Fibroblast of lung (primary cell): ENCODE measurements around the gene SPRR1A.

Experiments
- EZH2 ChIP-seq: IDR thresholded peaks from 2 replicates; pipeline ENCODE4 v1.5.1; 2012; ENCODE audit warnings: low read length, control low read depth, mild to moderate bottlenecking; ENCODE audit errors: missing control alignments
- TF ChIP-seq, protein P1 (sequence below), 2 donors: IDR thresholded peaks in 1 of 2; conservative IDR thresholded peaks in 1 of 2; 1 replicate in 1 of 2; 2 replicates in 1 of 2; pipeline ENCODE4 v1.5.1; 2011 to 2012; ENCODE audit warnings: low read length in 2 of 2, control low read depth in 1 of 2, inconsistent platforms in 1 of 2, low read depth in 1 of 2, mild to moderate bottlenecking in 1 of 2

GRCh38 chr1:153032677-153033308, 48.9 kb downstream of the SPRR1A start:
- TF ChIP-seq, protein P1, sequence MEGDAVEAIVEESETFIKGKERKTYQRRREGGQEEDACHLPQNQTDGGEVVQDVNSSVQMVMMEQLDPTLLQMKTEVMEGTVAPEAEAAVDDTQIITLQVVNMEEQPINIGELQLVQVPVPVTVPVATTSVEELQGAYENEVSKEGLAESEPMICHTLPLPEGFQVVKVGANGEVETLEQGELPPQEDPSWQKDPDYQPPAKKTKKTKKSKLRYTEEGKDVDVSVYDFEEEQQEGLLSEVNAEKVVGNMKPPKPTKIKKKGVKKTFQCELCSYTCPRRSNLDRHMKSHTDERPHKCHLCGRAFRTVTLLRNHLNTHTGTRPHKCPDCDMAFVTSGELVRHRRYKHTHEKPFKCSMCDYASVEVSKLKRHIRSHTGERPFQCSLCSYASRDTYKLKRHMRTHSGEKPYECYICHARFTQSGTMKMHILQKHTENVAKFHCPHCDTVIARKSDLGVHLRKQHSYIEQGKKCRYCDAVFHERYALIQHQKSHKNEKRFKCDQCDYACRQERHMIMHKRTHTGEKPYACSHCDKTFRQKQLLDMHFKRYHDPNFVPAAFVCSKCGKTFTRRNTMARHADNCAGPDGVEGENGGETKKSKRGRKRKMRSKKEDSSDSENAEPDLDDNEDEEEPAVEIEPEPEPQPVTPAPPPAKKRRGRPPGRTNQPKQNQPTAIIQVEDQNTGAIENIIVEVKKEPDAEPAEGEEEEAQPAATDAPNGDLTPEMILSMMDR (conservative IDR thresholded peaks at IDR 0.05 in 1 of 2, IDR thresholded peaks at IDR 0.05 in 1 of 2; ENCODE audit: low read depth in 1 of 2, low read length in 2 of 2): peak in 1 of 2 donors; percentile 19
- no peak for TF ChIP-seq EZH2
